B cell (primary cell): ENCODE data around the gene FOXN1. TPM values are rescaled to one million over a fixed set of nuclear protein-coding genes. Genes with fewer than 3 reads are reported as not detected.

Experiments
- ATAC-seq: fragments of 200-7000 bp; cut with Tn5 transposase; one replicate; pipeline ENCODE4 v1.10.0; 2021; ENCODE audit warnings: low read depth, mild to moderate bottlenecking, moderate number of reproducible peaks, moderate library complexity
- CTCF ChIA-PET: fragments of 350-600 bp; sonication (Branson Sonifier 250); formaldehyde crosslinking; loops from one replicate; lab custom pipeline; 2021; ENCODE audit warnings: antibody characterized with exemption, inconsistent platforms; lab: Charles Lee
- POLR2A ChIA-PET: fragments of 350-600 bp; sonication (Branson Sonifier 250); formaldehyde crosslinking; loops from one replicate; lab custom pipeline; 2021; ENCODE audit warnings: antibody characterized with exemption; lab: Charles Lee
- DNase-seq: peaks from one replicate; pipeline ENCODE4 v3.0.0; 2013
- H2AFZ ChIP-seq: 2 replicates; pipeline ENCODE4 v1.6.1; 2012; ENCODE audit warnings: mild to moderate bottlenecking, low read depth, low read length; ENCODE audit not compliant: insufficient read depth, poor library complexity, severe bottlenecking
- H3K27ac ChIP-seq, 2 donors: 1 replicate in 1 of 2; 2 replicates in 1 of 2; pipeline ENCODE4 v1.5.1; 2012 to 2013; ENCODE audit warnings: low read length in 2 of 2, mild to moderate bottlenecking in 2 of 2, moderate library complexity in 1 of 2
- H3K27me3 ChIP-seq, 4 experiments: fragments of 200-600 bp in 1 of 4; sonication (generic) in 1 of 4; replicated peaks in 1 of 4; 1 replicate in 2 of 4; 2 replicates in 2 of 4; pipeline versions ENCODE4 v1.6.1 to v1.7.0; 2013 to 2016; ENCODE audit warnings: low read length in 3 of 4, mild to moderate bottlenecking in 2 of 4, mixed read lengths in 1 of 4, moderate library complexity in 1 of 4; ENCODE audit not compliant: insufficient read depth in 4 of 4, control insufficient read depth in 3 of 4; ENCODE audit errors: control extremely low read depth in 1 of 4
- H3K36me3 ChIP-seq, 2 experiments: replicated peaks in 1 of 2; 1 replicate in 1 of 2; 2 replicates in 1 of 2; pipeline versions ENCODE4 v1.6.1 to v1.7.1; 2013; ENCODE audit warnings: low read length in 1 of 2; ENCODE audit not compliant: insufficient read depth in 2 of 2, control insufficient read depth in 1 of 2; ENCODE audit errors: control extremely low read depth in 1 of 2, extremely low read depth in 1 of 2
- H3K4me1 ChIP-seq, 2 donors: fragments of 200-600 bp in 1 of 2; sonication (generic) in 1 of 2; 1 replicate in 1 of 2; 2 replicates in 1 of 2; pipeline versions ENCODE4 v1.5.1 to v1.6.1; 2013 to 2017; ENCODE audit warnings: low read length in 2 of 2; ENCODE audit not compliant: control insufficient read depth in 2 of 2, insufficient read depth in 2 of 2
- H3K4me2 ChIP-seq: replicated peaks from 2 replicates; pipeline ENCODE3; 2012; ENCODE audit warnings: mild to moderate bottlenecking, low read depth, low read length; ENCODE audit not compliant: poor library complexity, severe bottlenecking
- H3K4me3 ChIP-seq, 5 experiments: fragments of 200-600 bp in 1 of 5; sonication (generic) in 1 of 5; 1 replicate in 3 of 5; 2 replicates in 2 of 5; pipeline versions ENCODE4 v1.5.1 to v1.7.0; 2011 to 2016; ENCODE audit warnings: low read length in 4 of 5, mild to moderate bottlenecking in 4 of 5, low read depth in 2 of 5, control low read depth in 1 of 5, moderate library complexity in 1 of 5; ENCODE audit not compliant: insufficient read depth in 1 of 5; ENCODE audit errors: control extremely low read depth in 1 of 5, extremely low read depth in 1 of 5
- H3K79me2 ChIP-seq: fragments of 200-600 bp; sonication (generic); one replicate; pipeline ENCODE4 v1.6.0; 2016; ENCODE audit warnings: low read length; ENCODE audit not compliant: control insufficient read depth, insufficient read depth
- H3K9ac ChIP-seq: fragments of 200-600 bp; sonication (generic); 2 replicates; pipeline ENCODE4 v1.6.1; 2017; ENCODE audit warnings: mild to moderate bottlenecking, low read length, moderate library complexity
- H3K9me3 ChIP-seq, 3 donors: one replicate each; pipeline versions ENCODE4 v1.6.1 to v1.7.1; 2013; ENCODE audit warnings: low read length in 2 of 3; ENCODE audit not compliant: control insufficient read depth in 2 of 3, insufficient read depth in 1 of 3; ENCODE audit errors: control extremely low read depth in 1 of 3
- H4K20me1 ChIP-seq: 2 replicates; pipeline ENCODE4 v1.6.0; 2012; ENCODE audit warnings: mild to moderate bottlenecking, low read length; ENCODE audit not compliant: insufficient read depth, control insufficient read depth, poor library complexity, severe bottlenecking
- H3K27ac Mint-ChIP-seq: one replicate; pipeline ENCODE4 v1.8.0; 2021; ENCODE audit warnings: mixed read lengths
- H3K27me3 Mint-ChIP-seq: one replicate; pipeline ENCODE4 v1.8.0; 2021; ENCODE audit warnings: mixed read lengths
- H3K4me1 Mint-ChIP-seq: one replicate; pipeline ENCODE4 v1.8.0; 2021; ENCODE audit warnings: mixed read lengths
- H3K4me3 Mint-ChIP-seq: one replicate; pipeline ENCODE4 v1.8.0; 2021; ENCODE audit warnings: mixed read lengths
- H3K9me3 Mint-ChIP-seq: one replicate; pipeline ENCODE4 v1.8.0; 2022; ENCODE audit warnings: mixed read lengths; ENCODE audit not compliant: insufficient read depth
- CTCF ChIP-seq: fragments of 200-600 bp; IDR thresholded peaks from one replicate; pipeline ENCODE4 v1.8.0; 2022; ENCODE audit warnings: antibody characterized with exemption, mild to moderate bottlenecking
- EZH2 ChIP-seq: IDR thresholded peaks from 2 replicates; pipeline ENCODE4 v1.6.1; 2012; ENCODE audit warnings: borderline replicate concordance, low read depth, mild to moderate bottlenecking, moderate library complexity, low read length; ENCODE audit not compliant: insufficient read depth, poor library complexity, severe bottlenecking
- WGBS: methylation state at CpG from one replicate; pipeline ENCODE4 v1.1.5; 2013; ENCODE audit warnings: missing lambda C conversion rate; ENCODE audit not compliant: insufficient coverage; 5-methylcytosine and 5-hydroxymethylcytosine counted together
- intact Hi-C: fragments of 100-400 bp; cut with micrococcal nuclease; formaldehyde crosslinking; loops from one replicate; pipeline ENCODE4 v1.10.0; 2022
- polyA plus RNA-seq: library from polyadenylated mRNA; depleted of rRNA; stranded (reverse); fragments of >200 nt; gene quantifications from 2 replicates; pipeline ENCODE4 v1.2.3, GENCODE V29; 2012
- total RNA-seq, 2 donors: library from RNA; stranded (reverse); fragments of 120-200 nt in 1 of 2; gene quantifications; 1 replicate in 1 of 2; 2 replicates in 1 of 2; pipeline versions ENCODE4 v1.2.3 to v1.2.4, GENCODE V29; 2013 to 2022

Gene FOXN1
- total and polyA plus RNA-seq, 2 donors (not counting 1 experiment from before 2014, with no cell fraction given), result not detected

GRCh38 chr17:28475151-28475900 is 30.8 kb upstream of the FOXN1 start:
- Histone ChIP-seq H3K4me2 (no peak overlapping the region), H3K27ac (no peak overlapping the region), H3K27me3 (no peaks in the 10 kb centered on the region), H3K4me3 (no peak overlapping the region), H3K36me3 (no peaks in the 10 kb centered on the region), H3K79me2 (no peaks in the 10 kb centered on the region), H4K20me1 (no peaks in the 10 kb centered on the region), H3K9me3 (no peaks in the 10 kb centered on the region), H2AFZ (peak overlapping the region; percentile 10), H3K4me1 (no peaks in the 10 kb centered on the region), H3K9ac (no peak overlapping the region)
- intact Hi-C loops, result no loop called here
- WGBS, result 57% methylated on average over 8 of the region's 9 CpGs
- H3K27ac Mint-ChIP-seq, result no peak overlapping the region
- H3K27me3 Mint-ChIP-seq, result peaks cover 5% of the 10 kb centered on the region
- ChIA-PET CTCF (no interaction called here), POLR2A (no interaction called here)
- DNase-seq (no peak), ATAC-seq (no peak)
- H3K9me3 Mint-ChIP-seq, result no peaks in the 10 kb centered on the region
- no peak overlapping the region for H3K4me3 Mint-ChIP-seq
- TF ChIP-seq CTCF (no peak), EZH2 (no peak)
- no peaks in the 10 kb centered on the region for H3K4me1 Mint-ChIP-seq

- Mint-ChIP-seq H3K4me1 (no peaks in the 10 kb centered on the region), H3K9me3 (no peaks in the 10 kb centered on the region), H3K27ac (no peak overlapping the region), H3K27me3 (peaks cover 5% of the 10 kb centered on the region), H3K4me3 (no peak overlapping the region)
- no peak overlapping the region for H3K27ac ChIP-seq
- no peak overlapping the region for H3K9ac ChIP-seq
- DNase-seq, result no peak
- no peaks in the 10 kb centered on the region for H3K9me3 ChIP-seq
- no peak overlapping the region for H3K4me2 ChIP-seq
- intact Hi-C loops, result no loop called here
- POLR2A ChIA-PET, result interaction anchor here (0.7 kb wide), 1 partner anchor 59 kb away, joined by 5 read pairs; no protein-coding TSS in a partner anchor
- CTCF ChIA-PET, result no interaction called here
- no peaks in the 10 kb centered on the region for H3K36me3 ChIP-seq
- H3K4me3 ChIP-seq, result no peak overlapping the region
- H3K4me1 ChIP-seq, result no peaks in the 10 kb centered on the region
- TF ChIP-seq EZH2, result no peak
- TF ChIP-seq CTCF, result no peak
- no peaks in the 10 kb centered on the region for H3K79me2 ChIP-seq
- WGBS, result 84% methylated on average over 11 of the region's 11 CpGs
- no peak overlapping the region for H2AFZ ChIP-seq
- no peaks in the 10 kb centered on the region for H4K20me1 ChIP-seq
- ATAC-seq, result no peak
- H3K27me3 ChIP-seq, result no peaks in the 10 kb centered on the region
Measured at GRCh38 chr17:28476076-28476865, 29.9 kb upstream of the FOXN1 start.
